ENCODE results near the gene ATP2B2.

ATP2B2 gene

GRCh38 chr3:10459954-10460754 lies 45.2 kb downstream of the ATP2B2 start (continued):
- TF ChIP-seq ZNF560 (tag by site-specific recombination; IDR thresholded peaks at IDR 0.05; ENCODE audit: borderline replicate concordance) (no peak), KLF9 (tag by site-specific recombination; IDR thresholded peaks at IDR 0.05; ENCODE audit: low read depth) (no peak), SP3 (tag by site-specific recombination; IDR thresholded peaks at IDR 0.05) (no peak), ZIC2 (tag by site-specific recombination; IDR thresholded peaks at IDR 0.05) (peak; percentile 25; the same call in 1 of the 2 replicates), BCL11B (tag by site-specific recombination; IDR thresholded peaks at IDR 0.05; ENCODE audit: low read depth) (no peak), ZNF571 (tag by site-specific recombination; IDR thresholded peaks at IDR 0.05) (no peak), ZNF660 (tag by site-specific recombination; IDR thresholded peaks at IDR 0.05) (no peak), ZNF837 (tag by site-specific recombination; IDR thresholded peaks at IDR 0.05) (no peak), ZNF175 (tag by site-specific recombination; IDR thresholded peaks at IDR 0.05) (no peak), ZSCAN30 (tag by site-specific recombination; IDR thresholded peaks at IDR 0.05) (no peak), ZNF416 (tag by site-specific recombination; IDR thresholded peaks at IDR 0.05) (no peak), KLF16 (tag by site-specific recombination; IDR thresholded peaks at IDR 0.05) (peak; percentile 25; the same call in 1 of the 2 replicates), ZNF692 (tag by site-specific recombination; IDR thresholded peaks at IDR 0.05) (no peak), ZNF768 (tag by site-specific recombination; IDR thresholded peaks at IDR 0.05) (no peak), ZNF112 (tag by site-specific recombination; IDR thresholded peaks at IDR 0.05) (no peak), ZFP37 (tag by site-specific recombination; IDR thresholded peaks at IDR 0.05) (no peak), ZNF184 (tag by site-specific recombination; IDR thresholded peaks at IDR 0.05) (0 out of 2 replicates have a peak, but pooled peaks have one; percentile 17), ZNF639 (tag by site-specific recombination; IDR thresholded peaks at IDR 0.05) (no peak), KLF10 (tag by site-specific recombination; IDR thresholded peaks at IDR 0.05) (no peak), ZNF248 (tag by site-specific recombination; IDR thresholded peaks at IDR 0.05) (no peak), ZEB2 (tag by site-specific recombination; IDR thresholded peaks at IDR 0.05) (no peak), TSHZ1 (tag by site-specific recombination; IDR thresholded peaks at IDR 0.05; ENCODE audit: borderline replicate concordance) (no peak), ZNF677 (tag by site-specific recombination; IDR thresholded peaks at IDR 0.05) (no peak), KLF17 (tag by site-specific recombination; IDR thresholded peaks at IDR 0.05) (no peak), ZNF585B (tag by site-specific recombination; IDR thresholded peaks at IDR 0.05) (no peak), ZBTB10 (tag by site-specific recombination; IDR thresholded peaks at IDR 0.05) (peak; percentile 27; the same call in 1 of the 2 replicates), ZNF311 (tag by site-specific recombination; IDR thresholded peaks at IDR 0.05; ENCODE audit: borderline replicate concordance) (no peak), ZNF623 (tag by site-specific recombination; IDR thresholded peaks at IDR 0.05) (no peak), INSM2 (tag by site-specific recombination; IDR thresholded peaks at IDR 0.05) (no peak)
